IPS DF 19.7 (cell line): ENCODE results near the gene FKBP1B.
"Not testable (repeated sequence)": the region's sequence is repeated elsewhere in the genome, so short reads cannot be mapped to it uniquely, and the experiment has no call there.

ENCODE experiments used
- DNase-seq: peaks from one replicate; pipeline ENCODE4 v3.0.0-alpha.2; 2013; ENCODE audit warnings: low read depth, low spot score

FKBP1B gene

DNA sequence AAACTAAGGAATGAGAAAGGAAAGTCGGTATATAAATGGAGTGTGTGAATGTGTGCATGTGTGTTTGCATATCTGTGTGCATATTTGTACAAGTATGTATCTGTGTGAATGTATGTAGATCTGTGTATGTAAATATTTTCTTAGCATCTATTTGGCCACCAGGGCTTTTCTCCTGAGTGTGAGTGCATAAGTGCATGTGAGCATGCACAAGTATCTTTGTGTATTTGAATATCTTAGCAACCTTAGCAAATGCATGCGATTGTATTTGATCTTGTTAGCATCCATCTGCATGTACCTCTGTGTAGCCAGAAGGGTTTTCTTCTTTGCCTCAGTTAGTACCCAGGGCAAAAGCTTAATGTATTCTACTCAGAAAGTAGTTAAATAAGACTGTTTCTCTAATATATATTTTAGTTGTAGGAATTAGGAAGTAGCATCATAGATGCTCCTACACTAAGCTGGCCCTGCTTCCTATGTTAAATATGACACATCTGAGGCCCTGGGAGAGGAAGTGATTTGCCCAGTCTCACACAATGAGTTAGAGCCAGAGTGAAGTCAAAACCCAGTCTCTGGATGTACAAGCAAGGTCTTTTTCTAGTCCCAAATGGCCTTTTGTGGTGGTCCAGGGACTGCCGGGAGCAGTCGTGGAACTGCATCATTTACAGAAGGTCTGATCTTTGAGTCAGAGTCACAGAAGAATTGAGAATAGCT is 9.2 kb downstream of the FKBP1B start:
- DNase-seq, result no peak

DNA sequence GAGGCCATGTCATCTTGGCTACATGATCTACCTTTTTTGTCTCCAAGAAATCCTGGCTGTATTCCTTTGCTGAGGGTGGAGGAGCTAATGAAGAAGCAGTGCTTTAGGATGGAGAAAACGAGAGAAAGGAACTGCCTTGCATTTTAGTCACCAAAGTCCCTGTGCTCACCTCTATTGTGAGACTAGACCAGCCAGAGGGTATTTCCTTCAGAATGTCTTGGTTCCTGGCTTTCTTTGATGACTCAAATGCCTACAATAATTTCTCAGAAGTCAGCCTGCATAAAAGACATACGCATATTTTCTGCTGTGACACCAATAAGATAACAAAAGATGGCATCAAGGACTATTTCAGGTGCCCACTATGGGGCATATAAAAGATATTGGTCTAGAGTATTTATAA is 15.8 kb downstream of the FKBP1B start:
- DNase-seq, result no peak

DNA sequence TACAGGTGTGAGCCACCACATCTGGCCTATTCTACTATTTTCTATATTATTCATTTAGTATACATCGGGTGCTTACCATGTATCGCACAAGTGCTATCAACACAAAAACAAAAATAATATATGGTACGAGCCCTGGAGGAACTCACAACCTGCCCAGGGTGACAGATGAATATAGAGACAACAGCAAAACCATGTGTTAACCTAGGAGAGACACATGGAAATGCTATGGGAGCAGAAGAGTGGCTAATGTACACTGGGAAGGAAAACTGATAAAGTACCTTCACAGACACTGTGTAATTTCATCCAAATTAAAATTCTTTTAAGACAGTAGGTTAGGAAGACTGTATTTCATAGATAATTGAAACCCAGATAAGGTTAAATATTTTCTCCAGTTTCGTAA is 22.7 kb downstream of the FKBP1B start:
- no peak for DNase-seq

DNA sequence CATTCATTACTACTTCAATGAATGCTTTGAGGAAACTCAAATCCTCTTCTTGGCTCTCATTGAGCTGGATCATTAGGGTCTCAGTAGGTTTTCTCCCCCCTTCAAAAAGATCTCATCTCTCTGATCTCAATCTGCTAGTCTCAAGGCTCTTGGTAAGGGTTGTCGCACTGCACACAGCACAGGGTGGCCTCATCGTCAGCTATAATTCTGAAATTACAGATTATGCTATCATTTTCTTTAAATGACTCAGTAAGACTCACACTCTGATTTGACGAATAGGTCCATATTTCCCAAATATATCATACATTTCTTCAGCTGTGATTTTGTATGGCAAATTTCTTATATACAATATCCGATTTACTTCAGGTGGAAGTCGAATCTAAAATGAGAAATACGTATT is 24.3 kb downstream of the FKBP1B start:
- no peak for DNase-seq

DNA sequence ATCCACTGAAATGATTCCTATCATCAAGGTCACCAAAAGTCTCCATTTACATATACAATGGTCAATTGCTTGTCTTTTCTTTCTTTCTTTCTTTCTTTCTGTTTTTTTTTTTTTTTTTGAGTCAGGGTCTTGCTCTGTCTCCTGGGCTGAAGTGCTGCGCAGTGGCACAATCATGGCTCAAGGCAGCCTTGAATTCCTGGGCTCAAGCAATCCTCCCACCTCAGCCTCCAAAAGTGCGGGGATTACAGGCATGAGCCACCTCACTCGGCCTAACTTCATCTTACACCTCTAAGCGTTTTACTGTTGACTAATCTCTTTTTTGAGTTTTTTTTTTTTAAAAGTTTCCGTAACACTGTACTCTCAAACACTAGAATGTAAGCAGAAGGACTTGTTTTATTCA is 25.7 kb downstream of the FKBP1B start:
- DNase-seq, result no peak

DNA sequence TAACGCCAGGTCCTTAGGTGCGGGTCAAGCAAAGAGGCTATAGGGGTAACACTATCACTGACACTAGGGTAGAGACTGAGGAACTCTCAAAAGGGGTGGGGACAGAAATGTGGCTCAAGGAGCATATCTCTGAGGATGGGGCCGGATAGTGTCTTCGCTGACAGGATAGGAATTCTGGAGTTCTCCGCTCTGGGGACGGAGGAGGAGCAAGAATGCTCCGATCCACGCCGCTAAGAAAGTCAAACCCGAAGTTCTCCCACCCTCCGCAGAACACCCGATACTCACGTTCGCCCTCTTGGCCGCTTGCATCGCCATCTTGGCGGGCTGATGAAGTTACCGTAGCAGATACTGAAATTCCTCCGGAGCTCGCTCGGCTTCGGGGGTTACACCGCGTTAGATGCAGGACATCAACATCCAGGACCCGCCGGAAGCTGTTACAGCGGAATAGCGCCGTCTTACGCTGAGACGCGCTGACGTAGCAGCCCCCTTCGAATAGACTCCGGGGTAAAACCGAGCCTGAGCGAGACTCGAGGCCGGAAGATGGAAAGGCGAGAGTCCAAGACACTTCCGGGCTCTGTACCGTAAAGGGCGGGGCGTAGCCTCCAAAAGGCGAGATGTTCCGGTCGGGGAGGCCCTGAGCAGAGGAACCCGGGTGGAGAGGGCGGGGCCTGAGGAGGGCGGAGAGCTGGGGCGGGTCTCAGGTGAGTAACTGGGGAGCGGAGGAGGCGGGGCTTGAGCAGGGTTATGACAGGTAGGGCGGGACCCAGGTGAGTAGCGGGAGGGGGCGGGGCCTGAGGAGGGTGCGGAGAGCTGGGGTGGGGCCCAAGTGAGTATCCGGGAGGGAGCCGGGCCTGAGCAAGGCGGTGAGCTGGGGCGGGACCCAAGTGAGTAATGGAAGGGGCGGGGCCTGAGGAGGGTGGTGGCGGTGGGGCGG is 26.6 kb downstream of the FKBP1B start, which contains the start of gene SF3B6:
Gene SF3B6, minus strand, starts transcription at position 412 of the 934 bp plus-strand sequence. Its CDS starts 97 bp downstream, at position 315.
- peak; percentile 97 for DNase-seq

DNA sequence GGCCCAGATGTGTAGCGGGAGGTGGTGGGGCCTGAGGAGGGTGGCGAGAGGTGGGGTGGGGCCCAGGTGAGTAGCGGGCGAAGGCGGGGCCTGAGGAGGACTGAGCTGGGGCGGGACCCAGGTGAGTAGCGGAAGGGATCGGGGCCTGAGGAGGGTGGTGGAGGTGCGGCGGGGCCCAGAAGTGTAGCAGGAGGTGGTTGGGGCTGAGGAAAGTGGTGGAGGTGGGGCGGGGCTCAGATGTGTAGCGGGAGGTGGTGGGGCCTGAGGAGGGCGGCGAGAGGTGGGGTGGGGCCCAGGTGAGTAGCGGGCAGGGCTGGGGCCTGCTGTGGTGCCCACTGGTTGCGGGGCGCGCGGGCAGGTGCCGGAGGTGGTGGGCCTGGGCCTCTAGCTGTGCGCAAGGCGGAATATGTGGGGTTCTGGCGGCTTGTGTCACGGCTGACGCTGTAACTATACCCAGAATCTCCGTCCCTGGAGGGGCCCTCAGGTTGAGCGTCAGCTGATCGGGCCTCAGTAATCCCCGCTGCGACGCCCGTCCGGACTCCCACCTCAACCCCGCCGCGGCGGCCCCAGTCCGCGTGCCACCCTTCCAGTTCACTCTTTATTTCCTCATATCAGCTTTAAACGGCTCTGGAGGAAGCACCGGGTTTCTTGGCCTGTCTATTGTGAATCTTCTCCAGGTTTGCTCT is 27.5 kb downstream of the FKBP1B start:
- DNase-seq, result no peak

DNA sequence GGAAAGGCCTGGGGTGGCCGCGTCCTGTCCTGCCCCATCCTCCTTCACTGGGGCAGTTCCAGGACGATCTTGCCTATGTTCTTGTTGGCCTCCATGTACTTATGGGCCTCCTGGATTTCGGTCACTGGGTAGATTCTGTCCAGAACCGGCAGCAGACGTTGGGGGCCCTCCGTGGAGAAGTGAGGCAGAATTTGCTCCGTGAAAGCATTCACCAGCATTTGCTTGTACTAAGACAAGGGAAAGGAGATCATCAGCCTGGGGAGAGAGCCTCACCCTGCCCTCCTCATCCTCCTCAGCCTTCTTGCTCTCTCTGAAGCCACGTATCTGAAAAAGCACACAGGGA is 28.0 kb downstream of the FKBP1B start:
- no peak for DNase-seq

DNA sequence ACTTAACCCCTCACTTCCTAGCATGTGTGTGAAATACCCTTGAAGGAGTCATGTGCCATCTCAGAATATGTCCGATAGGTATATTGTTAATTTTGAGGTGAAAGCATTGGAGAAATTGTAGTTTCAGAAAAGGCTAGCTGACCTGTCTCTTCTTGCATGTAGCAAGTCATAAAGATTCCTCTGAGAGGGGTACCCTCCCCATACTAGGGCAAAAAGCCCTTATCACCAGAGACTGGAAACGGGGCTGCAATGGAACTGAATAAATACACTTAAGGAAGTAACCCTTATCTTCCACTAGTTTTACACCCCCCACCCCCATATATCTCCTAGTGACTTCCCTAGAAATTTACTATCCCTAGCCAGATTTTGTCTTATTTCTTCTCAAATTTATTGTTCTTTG is 28.3 kb downstream of the FKBP1B start:
- no peak for DNase-seq

DNA sequence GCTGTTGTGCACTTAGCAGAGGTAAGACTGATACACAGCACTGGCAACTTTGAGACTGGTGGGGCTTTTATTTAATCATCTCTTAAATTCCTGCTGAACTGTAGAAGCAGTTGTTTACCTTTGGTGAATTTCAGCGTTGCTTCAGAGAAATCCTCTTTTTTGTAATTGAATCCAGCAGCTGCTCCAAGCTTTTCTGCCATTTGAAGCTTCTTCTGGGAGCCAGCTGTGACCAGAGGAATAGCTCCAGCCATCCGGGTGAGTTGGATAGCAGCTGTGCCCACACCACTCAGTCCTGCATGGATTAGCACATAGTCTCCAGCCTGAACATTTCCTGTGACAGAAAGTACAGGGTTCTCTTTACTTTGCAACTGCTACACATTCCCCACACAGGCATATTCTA is 31.2 kb downstream of the FKBP1B start:
- DNase-seq, result no peak

DNA sequence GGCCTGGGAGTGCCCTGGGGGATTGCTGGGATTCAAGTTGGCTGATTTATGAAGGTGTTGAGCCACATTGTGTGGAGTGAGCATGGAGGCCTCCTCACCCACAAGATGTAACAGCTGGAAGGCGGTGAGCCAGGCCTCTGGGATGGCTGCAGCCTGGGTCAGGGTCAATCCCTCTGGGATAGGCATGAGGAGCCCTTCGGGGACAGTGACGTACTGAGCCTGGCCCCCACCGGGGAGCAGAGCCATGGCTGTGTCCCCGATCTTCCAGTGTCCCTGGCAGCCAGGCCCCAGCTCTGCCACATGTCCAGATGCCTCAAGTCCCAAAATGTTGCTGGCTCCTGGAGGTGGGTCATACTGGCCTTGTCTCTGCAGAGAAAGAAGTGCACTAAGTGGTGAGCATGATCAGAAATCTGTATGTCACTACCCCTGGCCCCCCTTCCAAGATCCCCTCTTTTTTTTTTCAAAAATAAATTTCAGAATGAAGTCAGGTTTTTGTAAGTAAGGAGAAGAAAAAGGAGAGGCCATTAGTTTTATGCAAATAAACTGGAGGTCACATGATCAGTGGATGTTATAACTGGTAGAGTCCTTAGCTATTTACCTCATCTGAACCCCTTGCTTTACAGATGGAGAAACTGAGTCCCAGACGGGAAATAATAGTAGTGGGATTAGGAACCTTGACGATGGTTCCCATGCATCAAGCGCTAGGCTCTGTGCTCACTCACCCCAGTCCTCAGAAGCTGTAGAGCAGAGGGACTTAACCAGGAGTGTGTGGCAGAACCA is 33.4 kb downstream of the FKBP1B start:
- DNase-seq, result no peak

DNA sequence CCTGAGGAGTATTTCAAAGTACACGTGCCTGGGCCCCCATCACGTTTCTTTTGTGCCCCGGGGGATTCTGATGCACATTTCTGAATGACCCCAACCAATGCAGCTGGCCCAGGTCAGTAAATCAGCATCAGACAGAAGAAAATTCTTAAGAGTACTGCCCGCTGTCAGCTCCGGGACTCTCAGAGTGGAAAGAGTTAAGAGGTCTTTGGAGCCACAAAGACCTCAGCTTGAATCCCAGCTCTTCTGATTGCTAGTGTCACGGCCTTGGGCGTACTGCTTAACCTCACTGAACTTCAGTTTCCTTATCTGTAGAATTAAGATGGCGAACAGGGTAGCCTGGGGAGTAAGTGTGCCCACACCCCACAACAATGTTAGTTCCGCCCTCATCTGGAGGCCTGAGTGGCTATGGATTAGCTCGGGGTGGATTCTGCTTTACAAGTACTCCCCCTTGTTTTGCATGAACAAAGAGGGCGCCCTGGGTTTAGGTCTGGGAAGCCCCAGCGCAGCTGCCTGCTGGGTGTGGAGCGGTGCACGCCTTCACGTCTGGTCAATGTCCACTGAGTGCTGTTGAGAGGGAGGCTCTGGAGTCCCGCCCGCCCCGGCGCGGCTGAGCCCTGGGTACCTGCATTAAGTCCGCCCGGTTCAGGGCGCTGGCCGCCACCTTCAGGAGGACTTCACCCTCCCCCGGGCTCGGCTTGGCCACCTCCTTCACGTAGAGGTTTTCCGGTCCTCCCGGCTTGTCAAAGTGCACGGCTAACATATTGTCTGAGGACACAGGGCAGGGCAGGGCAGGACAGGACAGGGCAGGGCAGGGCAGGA is 34.2 kb downstream of the FKBP1B start:
- no peak for DNase-seq

DNA sequence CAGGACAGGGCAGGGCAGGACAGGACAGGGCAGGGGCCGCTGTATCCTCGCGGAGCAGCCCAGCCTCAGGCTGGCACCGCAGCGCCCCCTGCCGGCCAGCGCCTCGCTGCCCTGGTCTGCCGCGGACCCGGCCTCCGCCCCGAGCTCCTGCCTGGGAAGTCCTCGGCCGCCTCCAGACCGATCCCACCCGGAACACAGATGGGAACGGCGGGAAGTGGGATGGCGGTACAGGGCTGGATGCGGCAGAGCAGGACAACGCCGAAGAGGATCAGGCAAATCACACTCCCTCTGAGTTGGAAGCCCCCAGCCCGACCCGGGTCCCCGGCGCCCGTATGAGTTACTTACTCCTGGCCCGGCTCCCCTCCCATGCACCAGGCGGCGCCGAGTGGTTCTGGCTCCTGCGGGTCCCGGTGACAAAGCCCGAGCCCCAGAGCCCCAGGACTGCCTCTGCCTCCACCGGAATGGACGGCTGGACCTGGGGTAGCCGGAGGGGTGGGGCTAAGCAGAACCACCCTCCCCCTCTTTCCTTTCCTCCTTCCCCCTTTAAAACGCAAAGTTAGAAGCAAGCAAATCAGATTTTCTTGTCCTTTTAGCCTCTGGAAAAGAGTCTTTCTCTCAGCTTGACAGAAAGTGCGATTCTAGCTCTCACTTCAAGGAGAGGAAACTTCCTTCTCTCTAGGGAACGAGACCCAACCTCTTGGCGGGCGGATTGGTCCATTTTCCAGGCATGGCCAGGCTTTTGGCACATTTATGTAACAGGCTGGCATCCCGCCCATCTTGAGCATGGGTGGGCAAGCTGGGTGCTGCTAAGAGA is 35.1 kb downstream of the FKBP1B start, which contains the start of gene TP53I3:
Gene TP53I3, minus strand, starts transcription at position 449 of the 814 bp plus-strand sequence. CDS start 508 bp downstream, outside the sequence.
- DNase-seq, result no peak

DNA sequence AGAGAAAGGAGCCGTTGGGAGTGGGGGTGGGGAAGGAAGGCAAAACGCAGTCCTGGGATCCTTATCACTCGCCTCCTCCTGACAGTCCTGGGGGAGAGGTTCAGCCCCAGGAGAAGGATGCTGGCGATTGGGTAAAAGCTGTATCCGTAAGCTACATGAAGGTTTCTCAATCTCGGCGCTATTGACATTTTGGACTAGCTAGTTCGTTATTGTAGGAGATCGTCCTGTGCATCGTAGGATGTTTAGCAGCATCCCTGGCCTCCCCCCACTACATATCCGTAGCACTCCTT is 35.6 kb downstream of the FKBP1B start:
- no peak for DNase-seq

DNA sequence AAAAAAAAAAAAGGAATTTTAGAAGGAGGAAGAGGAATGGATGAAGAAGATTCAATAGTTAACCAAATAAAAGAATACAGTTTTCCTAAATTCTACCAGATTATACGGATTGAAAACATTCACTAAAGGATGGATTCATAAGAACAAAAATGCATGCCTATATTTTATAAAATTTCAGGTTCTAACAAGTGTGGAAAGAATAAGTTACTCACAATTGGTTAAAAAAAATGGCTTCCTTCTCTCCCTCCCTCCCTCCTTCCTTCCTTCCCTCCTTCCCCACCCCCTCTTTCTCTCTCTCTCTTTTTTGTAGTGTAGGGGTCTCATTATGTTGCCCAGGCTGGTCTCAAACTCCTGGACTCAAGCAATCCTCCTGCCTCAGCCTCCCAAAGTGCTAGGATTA is 36.7 kb downstream of the FKBP1B start:
- no peak for DNase-seq

DNA sequence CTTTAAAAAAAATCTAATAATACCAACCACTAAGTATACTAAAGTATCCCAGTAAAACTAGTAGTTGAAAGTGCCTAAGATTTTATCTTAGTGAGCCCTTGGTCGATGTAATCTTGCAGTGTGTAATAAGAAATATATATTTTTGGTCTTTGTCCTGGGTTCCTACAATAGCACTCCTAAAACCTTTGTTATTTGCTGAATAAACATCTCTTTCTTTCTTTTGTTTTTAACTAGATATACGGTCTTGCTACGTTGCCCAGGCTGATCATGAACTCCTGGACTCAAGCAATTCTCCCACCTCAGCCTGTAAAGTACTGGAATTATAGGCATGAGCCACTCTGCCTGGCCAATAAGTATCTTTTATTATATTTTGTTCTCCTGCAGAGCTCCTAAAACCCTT is 37.5 kb downstream of the FKBP1B start:
- DNase-seq, result no peak

DNA sequence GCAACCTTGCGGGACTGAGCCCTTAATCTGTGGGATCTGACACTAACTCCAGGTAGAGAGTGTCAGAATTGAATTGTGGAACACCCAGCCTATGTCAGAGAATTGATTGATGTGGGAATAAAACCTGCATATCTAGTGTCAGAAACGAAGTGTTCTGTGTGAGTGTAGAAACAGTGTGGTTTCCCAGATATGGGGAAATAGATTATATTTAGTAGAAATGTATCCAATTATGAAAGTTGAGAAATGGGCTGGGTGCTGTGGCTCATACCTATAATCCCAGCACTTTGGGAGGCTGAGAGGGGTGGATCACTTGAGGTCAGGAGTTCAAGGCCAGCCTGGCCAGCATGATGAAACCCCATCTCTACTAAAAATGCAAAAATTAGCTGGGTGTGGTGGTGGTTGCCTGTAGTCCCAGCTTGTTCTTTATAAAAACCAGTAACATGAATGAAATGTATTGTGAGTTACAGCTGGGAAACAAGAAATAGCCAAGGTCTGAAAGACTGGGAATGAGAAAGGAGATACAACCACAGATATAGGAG is 39.3 kb downstream of the FKBP1B start:
- no peak for DNase-seq

DNA sequence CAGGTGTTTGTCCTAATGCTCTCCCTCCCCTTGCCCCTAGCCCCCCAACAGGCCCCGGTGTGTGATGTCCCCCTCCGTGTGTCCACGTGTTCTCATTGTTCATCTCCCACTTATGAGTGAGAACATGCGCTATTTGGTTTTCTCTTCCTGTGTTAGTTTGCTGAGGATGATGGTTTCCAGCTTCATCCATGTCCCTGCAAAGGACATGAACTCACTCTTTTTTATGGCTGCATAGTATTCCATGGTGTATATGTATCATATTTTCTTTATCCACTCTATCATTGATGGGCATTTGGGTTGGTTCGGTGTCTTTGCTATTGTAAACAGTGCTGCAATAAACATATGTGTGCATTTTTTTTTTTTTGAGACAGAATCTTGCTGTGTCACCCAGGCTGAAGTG is 43.7 kb downstream of the FKBP1B start:
- not testable (repeated sequence) for DNase-seq

DNA sequence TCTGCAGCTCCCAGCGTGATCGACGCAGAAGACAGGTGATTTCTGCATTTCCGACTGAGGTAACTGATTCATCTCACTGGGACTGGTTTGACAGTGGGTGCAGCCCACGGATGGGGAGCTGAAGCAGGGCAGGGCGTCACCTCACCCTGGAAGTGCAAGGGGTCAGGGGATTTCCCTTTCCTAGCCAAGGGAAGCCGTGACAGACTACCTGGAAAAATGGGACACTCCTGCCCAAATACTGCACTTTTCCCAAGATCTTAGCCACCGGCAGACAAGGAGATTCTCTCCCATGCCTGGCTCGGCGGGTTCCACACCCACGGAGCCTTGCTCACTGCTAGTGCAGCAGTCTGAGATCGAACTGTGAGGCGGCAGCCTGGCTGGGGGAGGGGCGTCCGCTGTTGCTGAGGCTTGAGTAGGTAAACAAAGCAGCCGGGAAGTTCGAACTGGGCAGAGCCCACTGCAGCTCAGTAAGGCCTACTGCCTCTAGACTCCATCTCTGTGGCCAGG is 45.7 kb downstream of the FKBP1B start:
- not testable (repeated sequence) for DNase-seq
